ENCODE results near the gene RORB. TPM values are rescaled to one million over a fixed set of nuclear protein-coding genes. Genes with fewer than 3 reads are reported as not detected.

Gene RORB
- total and polyA plus RNA-seq, 8 donors: 0.05 to 0.40 (median 0.10) TPM

DNA sequence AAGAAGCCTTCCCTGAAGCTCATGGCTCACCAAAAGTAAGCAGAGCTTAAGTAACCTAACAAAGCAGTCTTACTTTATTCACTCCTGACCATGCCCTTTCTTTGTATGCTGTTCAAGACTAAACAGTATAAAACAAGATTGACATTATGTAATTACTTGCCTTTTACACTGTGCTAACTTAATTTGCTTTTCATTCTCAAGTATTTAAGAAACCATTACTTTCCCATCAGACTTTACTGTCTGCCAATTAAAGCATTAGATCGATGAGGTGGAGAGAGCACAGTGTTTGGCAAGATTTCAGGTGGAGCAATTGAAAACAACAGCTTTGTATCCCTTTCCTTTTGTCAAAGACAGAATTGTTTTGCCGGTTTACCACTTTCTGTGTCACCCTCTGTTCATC lies 98.2 kb downstream of the RORB start:
- FAIRE-seq (no peak), ATAC-seq (no peak), DNase-seq (no peak)
- intact Hi-C loops (cut with DNase I): no loop called here
- no peaks in the 10 kb centered on the region for H3K9me3 ChIP-seq
- H3K4me1 ChIP-seq: no peaks in the 10 kb centered on the region
- TF ChIP-seq CTCF (IDR thresholded peaks at IDR 0.05): no peak
- no peak overlapping the region for H3K4me3 ChIP-seq
- 53 to 59% methylated on average over 2 of the region's 2 CpGs for WGBS, 2 donors
- H3K27ac ChIP-seq: no peak overlapping the region
- H3K36me3 ChIP-seq: no peaks in the 10 kb centered on the region
- no peaks in the 10 kb centered on the region for H3K27me3 ChIP-seq

DNA sequence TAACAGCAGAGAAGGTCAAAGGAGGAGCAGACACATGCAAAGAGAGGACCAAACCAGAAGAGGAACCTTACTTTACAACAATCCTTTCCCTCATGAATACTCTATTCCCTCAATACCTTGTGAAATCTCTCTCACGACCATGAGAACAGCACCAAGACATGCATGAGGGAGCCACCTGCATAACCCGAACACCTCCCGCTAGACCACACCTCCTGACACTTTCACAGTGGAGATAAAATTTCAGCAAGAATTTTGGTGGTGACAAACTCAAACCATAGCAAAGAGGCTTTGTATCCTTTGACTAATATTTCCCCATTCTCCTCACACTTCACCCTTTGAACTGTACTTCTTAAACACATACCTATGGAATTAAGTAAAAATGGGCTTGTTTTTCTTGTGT lies 101.7 kb downstream of the RORB start:
- Histone ChIP-seq H3K27me3 (no peaks in the 10 kb centered on the region), H3K27ac (no peak overlapping the region), H3K4me1 (no peaks in the 10 kb centered on the region), H3K36me3 (no peaks in the 10 kb centered on the region), H3K9me3 (no peaks in the 10 kb centered on the region), H3K4me3 (no peak overlapping the region)
- DNase-seq (no peak), ATAC-seq (no peak), FAIRE-seq (no peak)
- WGBS, 2 donors: 46% methylated on average over 3 of the region's 3 CpGs
- intact Hi-C loops (cut with DNase I): no loop called here
- TF ChIP-seq CTCF (IDR thresholded peaks at IDR 0.05): no peak

DNA sequence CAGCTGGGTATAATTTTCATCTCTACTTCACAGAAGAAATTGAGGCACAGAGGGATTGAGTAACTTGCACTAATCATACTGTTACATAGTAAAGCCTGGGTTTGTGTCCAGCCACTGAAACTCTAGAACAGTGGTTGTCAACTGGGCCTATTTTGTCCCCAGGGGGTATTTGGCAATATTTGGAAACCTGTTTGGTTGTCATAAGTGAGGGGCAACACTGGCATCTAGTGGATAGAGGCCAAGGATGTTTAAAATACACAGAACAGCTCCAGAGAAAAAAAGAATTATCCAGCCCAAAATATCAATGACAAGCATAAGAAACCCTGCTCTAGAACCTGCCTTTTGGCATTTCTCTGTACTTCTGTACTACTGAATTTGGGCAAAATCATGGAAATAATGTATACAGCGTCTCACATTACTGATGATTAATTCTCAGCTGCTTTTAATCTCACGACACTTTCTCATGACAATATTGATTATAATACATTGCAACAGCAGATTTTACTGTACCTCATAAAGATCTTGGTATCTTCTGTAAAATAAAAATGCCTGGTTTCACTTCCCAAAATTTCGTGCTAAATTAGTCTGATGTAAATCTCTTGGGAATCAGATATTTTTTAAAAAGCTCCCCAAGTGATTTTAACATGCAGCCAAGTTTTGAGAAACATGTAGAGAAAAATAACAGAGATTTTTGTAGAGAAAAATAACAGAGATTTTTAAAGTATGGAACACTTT lies 112.7 kb downstream of the RORB start:
- intact Hi-C loops (cut with DNase I): no loop called here
- no peaks in the 10 kb centered on the region for H3K9me3 ChIP-seq
- FAIRE-seq (no peak), DNase-seq (no peak), ATAC-seq (no peak)
- H3K27ac ChIP-seq: no peak overlapping the region
- no peak for TF ChIP-seq CTCF (IDR thresholded peaks at IDR 0.05)
- no peak overlapping the region for H3K4me3 ChIP-seq
- 23% methylated on average over 3 of the region's 3 CpGs for WGBS, 2 donors
- no peaks in the 10 kb centered on the region for H3K27me3 ChIP-seq
- no peaks in the 10 kb centered on the region for H3K4me1 ChIP-seq
- H3K36me3 ChIP-seq: no peaks in the 10 kb centered on the region

DNA sequence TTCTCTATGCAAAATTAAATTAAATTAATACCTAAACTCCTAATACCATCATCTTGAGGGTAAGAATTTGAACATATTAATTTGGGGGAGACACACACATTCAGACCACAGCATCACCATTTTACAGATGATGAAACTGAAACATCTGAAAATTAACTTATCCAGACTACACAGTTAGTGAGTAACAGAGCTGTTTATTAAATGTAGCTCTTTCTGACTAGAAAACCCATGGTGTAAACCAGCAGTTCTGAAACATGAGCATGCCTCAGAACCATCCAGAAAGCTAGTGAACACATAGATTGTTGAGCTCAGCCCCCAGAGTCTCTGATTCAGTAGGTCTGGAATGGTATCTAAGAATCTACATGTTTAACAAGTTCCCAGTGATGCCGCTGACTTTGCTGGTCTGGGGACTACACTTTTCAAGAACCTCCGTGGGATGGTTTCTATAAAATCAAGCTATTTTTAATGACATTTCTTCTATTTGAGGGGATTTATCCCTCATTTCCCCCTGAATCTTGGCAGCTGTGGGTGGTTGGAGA lies 113.5 kb downstream of the RORB start:
- ATAC-seq: no peak
- H3K27me3 ChIP-seq: no peaks in the 10 kb centered on the region
- no peaks in the 10 kb centered on the region for H3K4me1 ChIP-seq
- H3K9me3 ChIP-seq: no peaks in the 10 kb centered on the region
- H3K4me3 ChIP-seq: no peak overlapping the region
- 65 to 74% methylated on average over 2 of the region's 2 CpGs for WGBS, 2 donors
- H3K36me3 ChIP-seq: no peaks in the 10 kb centered on the region
- TF ChIP-seq CTCF (IDR thresholded peaks at IDR 0.05): no peak
- DNase-seq: no peak
- FAIRE-seq: no peak
- intact Hi-C loops (cut with DNase I): no loop called here
- H3K27ac ChIP-seq: no peak overlapping the region

DNA sequence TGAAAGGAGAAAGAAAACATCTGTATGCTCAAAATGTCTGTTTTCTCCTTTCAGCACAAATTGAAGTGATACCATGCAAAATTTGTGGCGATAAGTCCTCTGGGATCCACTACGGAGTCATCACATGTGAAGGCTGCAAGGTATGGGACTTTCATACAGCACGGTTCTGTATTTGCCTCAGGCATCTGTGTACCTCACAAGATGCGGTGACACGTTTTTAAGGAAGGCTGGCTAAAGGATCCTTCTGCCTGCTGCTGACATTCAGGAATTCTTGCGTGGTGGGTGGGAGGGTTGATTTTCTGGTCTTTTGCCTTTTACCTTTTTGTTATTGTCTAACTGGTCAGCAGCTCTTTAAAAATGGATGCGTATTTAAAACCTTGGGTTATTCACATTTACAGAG lies 133.1 kb downstream of the RORB start:
- FAIRE-seq (no peak), ATAC-seq (no peak), DNase-seq (no peak)
- no peaks in the 10 kb centered on the region for H3K9me3 ChIP-seq
- H3K27ac ChIP-seq: no peak overlapping the region
- no peak overlapping the region for H3K4me3 ChIP-seq
- WGBS, 2 donors: 40 to 50% methylated on average over 7 of the region's 7 CpGs
- intact Hi-C loops (cut with DNase I): no loop called here
- H3K36me3 ChIP-seq: no peaks in the 10 kb centered on the region
- H3K4me1 ChIP-seq: no peaks in the 10 kb centered on the region
- TF ChIP-seq CTCF (IDR thresholded peaks at IDR 0.05): no peak
- no peaks in the 10 kb centered on the region for H3K27me3 ChIP-seq
